ENCODE measurements around the gene PNPLA7.
"Not testable (repeated sequence)": the region's sequence is repeated elsewhere in the genome, so short reads cannot be mapped to it uniquely, and the experiment has no call there.

DNA sequence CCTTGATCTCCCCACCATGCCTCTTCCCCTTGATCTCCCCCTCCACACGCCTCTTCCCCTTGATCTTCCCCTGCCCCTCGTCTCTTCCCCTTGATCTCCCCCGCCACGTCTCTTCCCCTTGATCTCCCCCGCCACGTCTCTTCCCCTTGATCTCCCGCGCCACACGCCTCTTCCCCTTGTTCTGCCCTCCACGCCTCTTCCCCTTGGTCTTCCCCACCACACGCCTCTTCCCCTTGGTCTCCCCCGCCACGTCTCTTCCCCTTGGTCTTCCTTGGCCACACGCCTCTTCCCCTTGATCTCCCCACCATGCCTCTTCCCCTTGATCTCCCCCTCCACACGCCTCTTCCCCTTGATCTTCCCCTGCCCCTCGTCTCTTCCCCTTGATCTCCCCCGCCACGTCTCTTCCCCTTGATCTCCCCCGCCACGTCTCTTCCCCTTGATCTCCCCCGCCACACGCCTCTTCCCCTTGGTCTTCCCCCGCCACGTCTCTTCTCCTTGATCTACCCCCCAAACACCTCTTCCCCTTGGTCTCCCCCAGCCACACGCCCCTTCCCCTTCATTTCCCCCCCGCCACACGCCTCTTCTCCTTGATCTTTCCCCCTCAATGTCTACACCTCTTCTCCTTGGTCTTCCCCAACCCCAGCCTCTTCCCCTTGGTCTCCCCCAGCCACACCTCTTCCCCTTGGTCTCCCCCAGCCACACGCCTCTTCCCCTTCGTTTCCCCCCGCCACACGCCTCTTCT lies 98.8 kb downstream of the PNPLA7 start:
- TF ChIP-seq, protein P1, sequence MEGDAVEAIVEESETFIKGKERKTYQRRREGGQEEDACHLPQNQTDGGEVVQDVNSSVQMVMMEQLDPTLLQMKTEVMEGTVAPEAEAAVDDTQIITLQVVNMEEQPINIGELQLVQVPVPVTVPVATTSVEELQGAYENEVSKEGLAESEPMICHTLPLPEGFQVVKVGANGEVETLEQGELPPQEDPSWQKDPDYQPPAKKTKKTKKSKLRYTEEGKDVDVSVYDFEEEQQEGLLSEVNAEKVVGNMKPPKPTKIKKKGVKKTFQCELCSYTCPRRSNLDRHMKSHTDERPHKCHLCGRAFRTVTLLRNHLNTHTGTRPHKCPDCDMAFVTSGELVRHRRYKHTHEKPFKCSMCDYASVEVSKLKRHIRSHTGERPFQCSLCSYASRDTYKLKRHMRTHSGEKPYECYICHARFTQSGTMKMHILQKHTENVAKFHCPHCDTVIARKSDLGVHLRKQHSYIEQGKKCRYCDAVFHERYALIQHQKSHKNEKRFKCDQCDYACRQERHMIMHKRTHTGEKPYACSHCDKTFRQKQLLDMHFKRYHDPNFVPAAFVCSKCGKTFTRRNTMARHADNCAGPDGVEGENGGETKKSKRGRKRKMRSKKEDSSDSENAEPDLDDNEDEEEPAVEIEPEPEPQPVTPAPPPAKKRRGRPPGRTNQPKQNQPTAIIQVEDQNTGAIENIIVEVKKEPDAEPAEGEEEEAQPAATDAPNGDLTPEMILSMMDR (IDR thresholded peaks at IDR 0.05): not testable (repeated sequence)
- TF ChIP-seq POLR2A (IDR thresholded peaks at IDR 0.05): not testable (repeated sequence)
